ENCODE results near the gene YTHDF2. TPM values are rescaled to one million over a fixed set of nuclear protein-coding genes. Genes with fewer than 3 reads are reported as not detected.
A peak's percentile ranks its signal among the peaks of the same experiment; 100 is the strongest.

The YTHDF2 gene
- total RNA-seq, 1 experiment from 2014 or later: 126 TPM

DNA sequence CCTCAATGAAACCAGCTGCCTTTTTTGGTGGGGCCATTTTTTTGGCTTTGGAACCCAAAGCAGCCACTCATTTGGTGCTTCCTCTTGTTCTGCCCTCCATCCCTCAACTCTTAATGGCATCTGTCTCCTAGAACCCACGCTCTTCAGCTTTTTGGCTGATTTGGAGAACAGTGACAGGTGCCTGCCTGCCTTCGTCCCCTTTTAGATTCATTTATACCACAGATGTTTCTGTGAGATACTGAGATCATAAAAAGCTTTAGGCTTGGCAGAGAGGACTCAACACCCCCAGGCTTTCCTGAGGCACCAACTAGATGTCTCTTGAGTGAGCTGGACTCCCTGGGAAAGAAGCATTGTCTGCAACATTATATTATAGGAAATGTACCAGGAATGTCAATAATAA is 20.4 kb upstream of the YTHDF2 start (continued):
- TF ChIP-seq ESRRA (CRISPR knock-in tag; IDR thresholded peaks at IDR 0.05; ENCODE audit: borderline replicate concordance) (no peak), ATF1 (CRISPR knock-in tag; IDR thresholded peaks at IDR 0.05) (no peak), CREB1 (CRISPR knock-in tag; IDR thresholded peaks at IDR 0.05) (no peak), ZBTB21 (CRISPR knock-in tag; IDR thresholded peaks at IDR 0.05; ENCODE audit: borderline replicate concordance) (no peak), ZNF138 (CRISPR knock-in tag; conservative IDR thresholded peaks at IDR 0.05) (no peak)

DNA sequence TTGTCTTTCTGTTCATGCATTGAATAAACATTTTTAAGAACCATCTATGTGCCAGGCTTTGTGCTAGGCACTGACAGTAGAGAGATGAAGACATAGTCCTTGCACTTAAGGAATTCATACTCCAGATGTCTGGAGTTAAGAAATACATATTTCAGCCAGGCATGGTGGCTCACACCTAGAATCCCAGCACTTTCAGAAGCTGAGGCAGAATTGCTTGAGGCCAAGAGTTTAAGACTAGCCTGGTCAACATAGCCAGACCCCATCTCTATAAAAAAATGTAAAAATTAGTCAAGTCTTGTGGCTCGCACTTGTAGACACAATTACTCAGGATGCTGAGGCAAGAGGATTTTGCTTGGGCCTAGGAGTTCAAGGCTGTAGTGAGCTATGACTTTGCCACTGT is 18.6 kb upstream of the YTHDF2 start:
- no peak for DNase-seq (ENCODE audit: low spot score)
- CTCF ChIA-PET: interaction anchor here (2.6 kb wide), 1 partner anchor 18 kb away, joined by 11 read pairs; the partner anchor contains the start of gene YTHDF2
- Mint-ChIP-seq H3K4me1 (peaks cover 10% of the 10 kb centered on the region), H3K4me3 (no peak overlapping the region), H3K27me3 (ENCODE audit: low read depth) (no peaks in the 10 kb centered on the region), H3K9me3 (no peaks in the 10 kb centered on the region), H3K36me3 (peaks cover 18% of the 10 kb centered on the region), H3K27ac (no peak overlapping the region)
- no peak for TF ChIP-seq ZNF396 (CRISPR knock-in tag; IDR thresholded peaks at IDR 0.05; ENCODE audit: borderline replicate concordance)
- TF ChIP-seq, protein P1, sequence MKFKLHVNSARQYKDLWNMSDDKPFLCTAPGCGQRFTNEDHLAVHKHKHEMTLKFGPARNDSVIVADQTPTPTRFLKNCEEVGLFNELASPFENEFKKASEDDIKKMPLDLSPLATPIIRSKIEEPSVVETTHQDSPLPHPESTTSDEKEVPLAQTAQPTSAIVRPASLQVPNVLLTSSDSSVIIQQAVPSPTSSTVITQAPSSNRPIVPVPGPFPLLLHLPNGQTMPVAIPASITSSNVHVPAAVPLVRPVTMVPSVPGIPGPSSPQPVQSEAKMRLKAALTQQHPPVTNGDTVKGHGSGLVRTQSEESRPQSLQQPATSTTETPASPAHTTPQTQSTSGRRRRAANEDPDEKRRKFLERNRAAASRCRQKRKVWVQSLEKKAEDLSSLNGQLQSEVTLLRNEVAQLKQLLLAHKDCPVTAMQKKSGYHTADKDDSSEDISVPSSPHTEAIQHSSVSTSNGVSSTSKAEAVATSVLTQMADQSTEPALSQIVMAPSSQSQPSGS (CRISPR knock-in tag; IDR thresholded peaks at IDR 0.05; ENCODE audit: borderline replicate concordance, low read depth): no peak
- TF ChIP-seq JUN (CRISPR knock-in tag; IDR thresholded peaks at IDR 0.05): no peak
- TF ChIP-seq TCF7 (CRISPR knock-in tag; IDR thresholded peaks at IDR 0.05; ENCODE audit: low read depth): no peak
- TF ChIP-seq ZNF671 (CRISPR knock-in tag; IDR thresholded peaks at IDR 0.05): no peak
- no peak for TF ChIP-seq NFE2L1 (CRISPR knock-in tag; IDR thresholded peaks at IDR 0.05)
- TF ChIP-seq NFYB (CRISPR knock-in tag; conservative IDR thresholded peaks at IDR 0.05; ENCODE audit: low read depth): no peak
- TF ChIP-seq, protein P2, sequence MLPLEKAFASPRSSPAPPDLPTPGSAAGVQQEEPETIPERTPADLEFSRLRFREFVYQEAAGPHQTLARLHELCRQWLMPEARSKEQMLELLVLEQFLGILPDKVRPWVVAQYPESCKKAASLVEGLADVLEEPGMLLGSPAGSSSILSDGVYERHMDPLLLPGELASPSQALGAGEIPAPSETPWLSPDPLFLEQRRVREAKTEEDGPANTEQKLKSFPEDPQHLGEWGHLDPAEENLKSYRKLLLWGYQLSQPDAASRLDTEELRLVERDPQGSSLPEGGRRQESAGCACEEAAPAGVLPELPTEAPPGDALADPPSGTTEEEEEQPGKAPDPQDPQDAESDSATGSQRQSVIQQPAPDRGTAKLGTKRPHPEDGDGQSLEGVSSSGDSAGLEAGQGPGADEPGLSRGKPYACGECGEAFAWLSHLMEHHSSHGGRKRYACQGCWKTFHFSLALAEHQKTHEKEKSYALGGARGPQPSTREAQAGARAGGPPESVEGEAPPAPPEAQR (CRISPR knock-in tag; IDR thresholded peaks at IDR 0.05): no peak
- POLR2A ChIA-PET: interaction anchor here (0.5 to 1.4 kb wide), 4 partner anchors 18 to 293 kb away, joined by 4 to 5 read pairs (median 4); partner anchors contain the start of gene YTHDF2
- no peak for ATAC-seq

DNA sequence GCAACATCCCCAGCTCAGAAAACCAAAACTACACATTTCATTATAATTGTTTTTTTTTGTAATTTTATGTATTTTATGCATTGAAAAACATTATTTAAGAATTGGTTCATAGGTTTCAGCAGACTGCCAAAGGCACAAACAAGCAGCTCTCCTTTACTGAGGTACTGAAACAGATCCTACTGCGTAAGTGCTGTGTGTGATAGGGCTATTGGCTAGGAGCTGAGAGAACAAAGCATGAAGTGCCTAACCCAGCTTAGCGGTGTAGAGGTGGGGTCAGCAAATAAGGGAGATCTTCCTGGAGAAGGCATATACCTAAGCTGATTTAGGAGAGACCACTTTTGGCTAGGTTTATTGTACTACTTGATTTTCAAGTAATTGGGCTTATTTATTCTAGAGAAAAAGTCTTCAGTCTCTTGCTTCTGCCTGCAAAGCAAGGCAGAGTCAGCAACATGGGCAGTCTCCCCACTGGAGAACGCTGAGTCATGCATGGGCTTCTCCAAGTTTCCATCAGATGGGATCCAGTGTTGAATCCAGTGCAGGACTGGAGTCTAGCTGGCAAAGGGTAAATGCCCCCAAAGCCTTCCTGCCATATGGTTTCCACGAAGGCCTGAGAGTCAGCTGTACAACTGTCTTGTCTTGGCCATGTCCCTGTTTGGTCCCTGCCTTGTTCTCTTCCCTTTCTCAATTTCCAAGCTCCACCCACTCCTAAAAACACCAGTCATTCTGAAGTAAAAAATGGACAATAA is 18.0 kb upstream of the YTHDF2 start:
- TF ChIP-seq ZNF416 (CRISPR knock-in tag; IDR thresholded peaks at IDR 0.05) (no peak), ZNF396 (CRISPR knock-in tag; IDR thresholded peaks at IDR 0.05; ENCODE audit: borderline replicate concordance) (no peak), NFE2L1 (CRISPR knock-in tag; IDR thresholded peaks at IDR 0.05) (peak; percentile 48; the same call in 1 of the 2 replicates)
- Mint-ChIP-seq H3K27me3 (ENCODE audit: low read depth) (no peaks in the 10 kb centered on the region), H3K27ac (peak overlapping the region; percentile 54; the same call in 1 of the 2 replicates), H3K36me3 (peaks cover 13% of the 10 kb centered on the region), H3K4me1 (peaks cover 10% of the 10 kb centered on the region), H3K9me3 (no peaks in the 10 kb centered on the region), H3K4me3 (no peak overlapping the region)
- ATAC-seq: peak; percentile 63
- POLR2A ChIA-PET: interaction anchor here (0.5 to 1.4 kb wide), 5 partner anchors 18 to 588 kb away, joined by 4 to 5 read pairs (median 5); partner anchors contain the start of gene YTHDF2
- DNase-seq (ENCODE audit: low spot score): no peak
- CTCF ChIA-PET: interaction anchor here (2.6 kb wide), 1 partner anchor 17 kb away, joined by 11 read pairs; the partner anchor contains the start of gene YTHDF2

DNA sequence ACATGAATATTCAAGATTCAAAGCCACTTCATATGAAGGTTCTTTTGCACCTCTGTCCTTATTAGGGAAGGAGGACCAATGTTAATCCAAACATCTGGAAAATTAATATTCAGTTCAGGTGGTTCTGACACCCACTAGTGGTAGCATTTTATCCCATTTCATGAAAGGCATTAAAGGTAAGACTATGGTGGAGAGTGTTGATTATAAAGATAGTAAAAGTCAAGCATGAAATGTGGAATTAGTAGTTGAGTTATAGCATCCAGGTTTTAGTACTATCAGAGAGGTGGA is 17.5 kb upstream of the YTHDF2 start:
- POLR2A ChIA-PET: interaction anchor here (0.6 to 1.4 kb wide), 2 partner anchors 17 to 588 kb away, joined by 4 to 5 read pairs; partner anchors contain the start of gene YTHDF2
- DNase-seq (ENCODE audit: low spot score) (no peak), ATAC-seq (no peak)
- CTCF ChIA-PET: interaction anchor here (2.6 kb wide), 1 partner anchor 17 kb away, joined by 11 read pairs; the partner anchor contains the start of gene YTHDF2
- H3K27me3 Mint-ChIP-seq (ENCODE audit: low read depth): no peaks in the 10 kb centered on the region
- H3K36me3 Mint-ChIP-seq: peaks cover 8% of the 10 kb centered on the region
- H3K4me3 Mint-ChIP-seq: no peak overlapping the region
- peak overlapping the region; percentile 54 for H3K27ac Mint-ChIP-seq
- no peaks in the 10 kb centered on the region for H3K9me3 Mint-ChIP-seq
- peaks cover 10% of the 10 kb centered on the region for H3K4me1 Mint-ChIP-seq
- TF ChIP-seq, protein P3, sequence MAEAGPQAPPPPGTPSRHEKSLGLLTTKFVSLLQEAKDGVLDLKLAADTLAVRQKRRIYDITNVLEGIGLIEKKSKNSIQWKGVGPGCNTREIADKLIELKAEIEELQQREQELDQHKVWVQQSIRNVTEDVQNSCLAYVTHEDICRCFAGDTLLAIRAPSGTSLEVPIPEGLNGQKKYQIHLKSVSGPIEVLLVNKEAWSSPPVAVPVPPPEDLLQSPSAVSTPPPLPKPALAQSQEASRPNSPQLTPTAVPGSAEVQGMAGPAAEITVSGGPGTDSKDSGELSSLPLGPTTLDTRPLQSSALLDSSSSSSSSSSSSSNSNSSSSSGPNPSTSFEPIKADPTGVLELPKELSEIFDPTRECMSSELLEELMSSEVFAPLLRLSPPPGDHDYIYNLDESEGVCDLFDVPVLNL (CRISPR knock-in tag; IDR thresholded peaks at IDR 0.05; ENCODE audit: borderline replicate concordance, low read depth): no peak
- TF ChIP-seq, protein P4, sequence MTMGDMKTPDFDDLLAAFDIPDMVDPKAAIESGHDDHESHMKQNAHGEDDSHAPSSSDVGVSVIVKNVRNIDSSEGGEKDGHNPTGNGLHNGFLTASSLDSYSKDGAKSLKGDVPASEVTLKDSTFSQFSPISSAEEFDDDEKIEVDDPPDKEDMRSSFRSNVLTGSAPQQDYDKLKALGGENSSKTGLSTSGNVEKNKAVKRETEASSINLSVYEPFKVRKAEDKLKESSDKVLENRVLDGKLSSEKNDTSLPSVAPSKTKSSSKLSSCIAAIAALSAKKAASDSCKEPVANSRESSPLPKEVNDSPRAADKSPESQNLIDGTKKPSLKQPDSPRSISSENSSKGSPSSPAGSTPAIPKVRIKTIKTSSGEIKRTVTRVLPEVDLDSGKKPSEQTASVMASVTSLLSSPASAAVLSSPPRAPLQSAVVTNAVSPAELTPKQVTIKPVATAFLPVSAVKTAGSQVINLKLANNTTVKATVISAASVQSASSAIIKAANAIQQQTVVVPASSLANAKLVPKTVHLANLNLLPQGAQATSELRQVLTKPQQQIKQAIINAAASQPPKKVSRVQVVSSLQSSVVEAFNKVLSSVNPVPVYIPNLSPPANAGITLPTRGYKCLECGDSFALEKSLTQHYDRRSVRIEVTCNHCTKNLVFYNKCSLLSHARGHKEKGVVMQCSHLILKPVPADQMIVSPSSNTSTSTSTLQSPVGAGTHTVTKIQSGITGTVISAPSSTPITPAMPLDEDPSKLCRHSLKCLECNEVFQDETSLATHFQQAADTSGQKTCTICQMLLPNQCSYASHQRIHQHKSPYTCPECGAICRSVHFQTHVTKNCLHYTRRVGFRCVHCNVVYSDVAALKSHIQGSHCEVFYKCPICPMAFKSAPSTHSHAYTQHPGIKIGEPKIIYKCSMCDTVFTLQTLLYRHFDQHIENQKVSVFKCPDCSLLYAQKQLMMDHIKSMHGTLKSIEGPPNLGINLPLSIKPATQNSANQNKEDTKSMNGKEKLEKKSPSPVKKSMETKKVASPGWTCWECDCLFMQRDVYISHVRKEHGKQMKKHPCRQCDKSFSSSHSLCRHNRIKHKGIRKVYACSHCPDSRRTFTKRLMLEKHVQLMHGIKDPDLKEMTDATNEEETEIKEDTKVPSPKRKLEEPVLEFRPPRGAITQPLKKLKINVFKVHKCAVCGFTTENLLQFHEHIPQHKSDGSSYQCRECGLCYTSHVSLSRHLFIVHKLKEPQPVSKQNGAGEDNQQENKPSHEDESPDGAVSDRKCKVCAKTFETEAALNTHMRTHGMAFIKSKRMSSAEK (CRISPR knock-in tag; IDR thresholded peaks at IDR 0.05; ENCODE audit: borderline replicate concordance): no peak
- TF ChIP-seq GABPB1 (CRISPR knock-in tag; IDR thresholded peaks at IDR 0.05) (no peak), TEAD4 (CRISPR knock-in tag; IDR thresholded peaks at IDR 0.05) (no peak), CBFB (CRISPR knock-in tag; IDR thresholded peaks at IDR 0.05; ENCODE audit: low read depth) (no peak), PRRX2 (CRISPR knock-in tag; IDR thresholded peaks at IDR 0.05) (no peak), JAZF1 (CRISPR knock-in tag; IDR thresholded peaks at IDR 0.05) (no peak)

All from WTC11 (cell line).